HPDE6-E6E7 (cell line): ENCODE results near the gene FSTL4.

Experiments used
- DNase-seq: peaks from one replicate; pipeline ENCODE4 v3.0.0; 2011; ENCODE audit warnings: missing footprints; ENCODE audit errors: extremely low spot score

Gene FSTL4

DNA sequence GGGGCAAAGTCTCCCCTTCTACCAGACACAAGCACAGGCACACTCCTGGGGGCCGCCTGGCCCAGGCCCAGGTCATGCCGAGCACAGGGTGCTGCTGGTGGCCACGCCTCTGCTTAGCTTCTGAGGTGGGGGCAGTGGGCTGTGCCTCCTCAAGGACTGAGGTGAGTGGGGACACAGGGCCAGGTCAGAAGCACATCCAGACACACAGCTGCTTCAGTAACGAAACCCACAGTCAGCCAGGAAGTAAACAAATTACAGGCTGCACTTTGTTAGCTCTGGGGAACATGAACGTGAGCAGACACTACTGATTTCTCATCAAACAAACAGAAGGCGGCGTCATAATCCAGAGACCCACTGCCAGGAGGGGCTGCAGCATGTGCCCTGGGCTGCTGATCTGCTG, 368.1 kb downstream of the FSTL4 start:
- DNase-seq, result no peak

DNA sequence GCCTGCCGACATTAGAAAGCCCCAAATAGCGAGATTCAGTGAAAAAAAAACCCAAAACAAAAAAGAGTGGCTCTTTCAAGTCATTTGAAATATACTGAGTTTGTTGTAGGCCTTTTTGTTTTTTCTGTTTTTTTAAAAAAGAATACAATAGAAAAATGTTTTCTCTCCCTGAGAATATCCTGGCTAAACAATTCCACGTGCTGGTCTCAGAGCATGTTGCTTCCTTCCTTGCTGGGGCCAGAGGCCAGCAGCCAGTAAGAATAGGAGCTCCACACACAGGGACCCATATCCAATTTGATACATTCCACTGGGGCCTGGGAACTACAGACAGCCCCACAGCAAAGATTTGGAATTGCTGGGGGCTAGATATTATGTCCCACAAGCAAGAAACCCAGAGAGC, 369.1 kb downstream of the FSTL4 start:
- DNase-seq, result no peak

DNA sequence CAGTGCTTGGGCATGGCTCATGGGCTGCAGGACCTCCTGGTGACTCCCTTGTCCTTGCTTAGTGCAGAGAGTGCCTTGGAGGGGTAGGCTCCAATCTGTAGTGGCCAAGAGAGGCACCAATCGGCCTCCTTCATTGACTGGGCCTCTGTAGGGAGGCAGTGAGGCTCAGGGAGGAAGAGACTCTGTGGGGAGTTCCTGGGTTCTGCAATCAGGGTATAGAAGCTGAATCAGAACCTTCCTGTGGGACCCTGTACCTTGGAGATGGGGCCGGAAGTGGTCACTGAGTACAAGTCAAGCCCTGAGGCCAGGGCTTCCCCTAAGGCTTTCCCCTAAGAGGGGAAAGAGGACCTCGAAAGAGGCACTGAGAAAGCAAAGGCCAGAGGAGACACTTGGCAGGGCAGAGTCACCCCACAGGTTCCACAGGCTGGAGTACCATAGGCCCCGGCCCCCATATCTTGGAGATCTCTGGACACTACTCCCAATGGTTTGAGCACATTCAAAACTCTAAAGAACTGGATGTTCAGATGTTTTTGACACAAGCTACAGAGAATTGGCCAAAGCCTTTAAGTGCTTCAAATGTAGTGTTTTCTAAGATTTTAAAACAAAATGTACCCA, 370.0 kb downstream of the FSTL4 start:
- no peak for DNase-seq

DNA sequence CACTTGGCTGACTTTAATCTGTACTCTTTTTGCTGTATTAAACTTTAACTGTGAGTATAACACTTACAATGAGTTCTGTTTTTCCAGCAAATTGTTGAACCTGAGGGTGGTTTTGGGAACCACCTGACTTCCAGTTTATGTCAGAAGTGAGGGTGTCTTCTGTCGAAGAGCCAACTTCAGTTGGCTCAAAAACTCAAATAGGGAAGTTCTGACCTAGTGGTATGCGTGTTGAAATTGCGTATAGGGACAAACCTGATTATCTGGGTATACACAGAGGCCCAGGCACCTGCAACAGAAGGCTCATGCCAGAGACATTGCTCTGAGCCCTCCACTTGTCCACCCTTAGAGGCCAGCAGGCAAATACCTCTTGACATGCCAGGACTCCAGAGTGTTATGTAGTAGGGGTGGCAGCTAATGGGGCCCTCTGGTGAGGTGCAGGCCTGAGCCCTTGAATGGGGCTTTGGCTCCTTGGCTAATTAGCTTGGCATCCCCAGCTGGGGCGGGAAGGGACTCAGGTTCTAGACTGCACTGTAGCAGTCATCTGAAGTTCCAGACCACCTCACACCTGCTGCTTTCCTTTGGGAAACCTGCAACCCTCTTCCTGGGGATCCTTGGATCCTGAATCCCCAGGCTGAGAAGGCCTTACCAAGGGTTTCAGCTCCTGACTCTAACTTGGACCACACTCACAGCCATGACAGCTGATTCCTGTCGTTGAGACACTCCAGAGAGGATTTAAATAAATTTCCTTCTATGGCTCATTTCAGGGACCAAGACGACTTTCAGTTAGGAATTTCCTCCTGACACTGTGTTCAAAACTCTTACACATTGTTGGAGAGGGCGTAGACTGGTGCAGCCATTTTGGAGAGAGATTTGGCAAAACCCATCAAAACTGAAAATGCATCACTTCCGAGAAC, 370.9 kb downstream of the FSTL4 start:
- no peak for DNase-seq

DNA sequence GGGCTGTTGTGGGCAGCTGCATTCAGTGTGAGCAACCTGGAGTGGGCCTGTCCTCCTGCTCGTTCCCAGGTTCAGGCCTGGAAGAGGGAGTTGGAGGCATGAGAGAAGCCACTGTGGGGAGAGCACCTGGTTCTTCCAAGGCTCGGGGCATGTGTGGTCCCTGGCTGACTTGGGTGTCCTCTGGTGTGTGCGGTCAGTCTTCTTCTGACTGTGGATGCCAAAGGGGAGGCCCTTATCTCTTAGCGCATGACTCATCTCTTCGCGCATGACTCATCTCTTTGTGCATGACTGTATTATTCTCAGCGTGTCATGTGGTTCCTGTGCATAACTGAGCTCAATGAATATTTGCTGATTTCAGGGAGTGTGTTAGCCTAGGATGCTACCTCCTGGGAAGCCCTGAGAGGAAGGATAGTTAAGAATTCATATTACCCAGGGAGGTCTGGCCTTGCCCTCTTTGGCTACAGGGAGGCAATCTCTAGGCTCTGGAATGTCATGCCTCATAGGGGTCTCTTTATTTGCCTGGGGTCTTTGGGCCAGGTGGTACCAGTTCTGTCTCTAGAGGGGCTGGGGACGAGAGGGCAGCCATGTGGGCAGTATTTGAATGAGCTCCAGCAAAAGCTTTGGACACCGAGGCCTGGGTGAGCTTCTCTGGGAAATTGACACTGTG, 371.8 kb downstream of the FSTL4 start:
- DNase-seq, result peak; percentile 93

DNA sequence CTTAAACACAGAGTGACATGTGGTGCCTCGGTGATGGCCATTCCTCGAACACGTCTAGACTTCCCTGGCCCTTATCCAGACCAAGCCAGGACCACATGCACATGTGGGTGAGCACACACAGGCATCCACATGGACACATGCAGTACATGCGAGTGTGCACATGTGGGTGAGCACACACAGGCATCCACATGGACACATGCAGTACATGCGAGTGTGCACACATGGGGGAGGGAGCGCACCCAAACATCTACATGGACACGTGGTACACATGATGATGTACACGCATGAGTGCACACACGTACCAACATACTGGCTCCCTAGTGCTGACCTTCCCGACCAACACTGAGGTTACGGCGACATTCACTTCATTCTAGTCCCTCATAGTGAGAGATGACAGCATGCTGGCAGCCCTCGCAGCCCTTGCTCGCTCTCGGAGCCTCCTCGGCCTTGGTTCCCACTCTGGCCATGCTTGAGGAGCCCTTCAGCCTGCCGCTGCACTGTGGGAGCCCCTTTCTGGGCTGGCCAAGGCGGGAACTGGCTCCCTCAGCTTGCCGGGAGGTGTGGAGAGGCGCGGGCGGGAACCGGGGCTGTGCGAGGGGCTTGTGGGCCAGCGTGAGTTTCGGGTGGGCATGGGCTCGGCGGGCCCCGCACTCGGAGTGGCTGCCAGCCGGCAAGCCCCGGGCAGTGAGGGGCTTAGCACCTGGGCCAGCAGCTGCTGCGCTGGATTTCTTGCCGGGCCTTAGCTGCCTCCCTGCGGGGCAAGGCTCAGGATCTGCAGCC, 373.7 kb downstream of the FSTL4 start:
- no peak for DNase-seq

DNA sequence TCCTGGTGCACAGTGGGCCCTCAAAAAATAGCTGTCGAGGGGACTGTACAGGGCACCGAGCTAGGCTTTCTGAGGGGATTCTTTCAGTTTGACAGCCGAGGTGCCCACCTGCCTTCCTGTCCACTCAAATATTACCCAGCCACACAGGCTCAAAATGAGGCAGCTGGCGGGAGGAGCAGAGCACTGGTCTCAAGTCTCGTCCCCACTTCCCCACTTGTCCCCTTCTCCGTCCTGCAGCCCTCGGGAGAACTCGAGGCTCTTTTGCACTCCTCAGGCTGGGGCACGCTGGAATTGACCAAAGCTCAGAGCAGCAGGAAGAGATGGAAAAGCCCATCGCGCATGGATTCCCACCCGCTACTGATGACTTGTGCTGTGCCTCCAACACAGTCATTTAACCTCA, 375.4 kb downstream of the FSTL4 start:
- no peak for DNase-seq

DNA sequence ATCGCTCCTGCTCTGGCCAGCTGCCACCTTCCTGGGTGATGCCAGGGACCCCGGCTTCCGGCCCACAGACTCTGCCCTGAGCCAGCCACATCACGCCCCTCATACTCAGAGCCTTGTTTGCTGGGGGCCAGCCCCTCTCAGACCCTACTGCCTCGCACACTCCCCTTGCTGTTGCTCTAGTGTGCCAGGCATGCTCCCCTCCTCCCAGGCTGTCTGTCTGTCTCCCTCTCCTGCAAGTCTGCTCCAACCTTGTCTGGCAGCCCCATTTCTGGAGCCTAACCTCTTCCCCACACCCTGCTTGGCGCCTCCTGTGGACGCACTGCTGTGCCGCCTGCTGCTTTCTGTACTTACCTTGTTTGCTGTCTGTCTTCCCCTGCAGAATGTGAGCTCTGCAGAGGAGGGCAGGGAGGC, 375.8 kb downstream of the FSTL4 start:
- DNase-seq, result no peak

DNA sequence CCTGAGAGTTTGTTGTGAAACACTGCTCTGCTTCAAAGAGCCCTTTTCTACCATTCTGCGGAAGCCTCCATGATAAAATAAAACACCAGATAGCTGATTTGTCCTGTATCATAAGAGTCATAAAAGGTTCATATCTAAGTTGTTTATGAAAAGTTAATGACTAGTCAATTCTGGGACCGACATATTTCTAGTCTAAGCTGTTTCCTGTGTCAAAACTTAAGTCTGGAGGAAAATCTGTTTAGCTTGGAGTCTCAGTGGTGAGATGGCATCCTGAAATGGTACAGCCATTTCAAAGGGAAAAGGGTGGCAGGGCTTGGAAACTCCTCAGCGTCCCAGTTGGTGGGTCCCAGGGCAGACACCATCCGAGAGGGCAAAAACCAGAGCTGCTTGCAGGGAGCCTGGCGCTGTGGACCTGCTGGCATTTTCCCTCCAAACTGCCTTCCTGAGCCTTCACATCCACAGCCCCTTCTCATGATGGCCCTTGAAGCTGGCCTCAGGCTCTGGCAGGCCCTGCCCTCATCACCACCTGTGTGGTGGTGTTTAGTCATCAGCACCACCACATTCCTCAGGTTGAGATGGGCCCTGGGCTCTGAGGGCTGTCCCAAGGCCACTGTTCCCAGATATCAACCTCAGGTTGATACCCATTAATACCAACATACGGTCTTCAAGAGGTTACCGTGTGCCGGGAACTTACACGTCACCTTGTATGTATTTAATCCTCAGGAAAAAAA, 376.5 kb downstream of the FSTL4 start:
- peak; percentile 58 for DNase-seq

DNA sequence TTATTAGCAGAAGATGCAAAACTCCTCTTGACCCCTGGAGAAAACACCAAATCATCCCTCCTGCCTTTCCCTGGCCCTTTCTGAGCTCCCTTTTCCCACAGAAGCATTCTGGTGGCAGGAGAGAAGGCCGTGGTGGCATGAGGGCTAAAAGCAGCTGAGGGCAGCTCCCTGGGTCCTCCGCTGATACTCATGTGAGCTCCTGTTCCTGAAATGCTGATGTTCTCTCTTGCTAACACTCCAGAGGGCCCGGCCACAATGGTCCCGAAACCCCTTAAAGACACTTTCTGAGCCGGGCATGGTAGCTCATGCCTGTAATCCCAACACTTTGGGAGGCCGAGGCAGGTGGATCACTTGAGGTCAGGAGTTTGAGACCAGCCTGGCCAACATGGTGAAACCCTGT, 377.4 kb downstream of the FSTL4 start:
- DNase-seq, result no peak

DNA sequence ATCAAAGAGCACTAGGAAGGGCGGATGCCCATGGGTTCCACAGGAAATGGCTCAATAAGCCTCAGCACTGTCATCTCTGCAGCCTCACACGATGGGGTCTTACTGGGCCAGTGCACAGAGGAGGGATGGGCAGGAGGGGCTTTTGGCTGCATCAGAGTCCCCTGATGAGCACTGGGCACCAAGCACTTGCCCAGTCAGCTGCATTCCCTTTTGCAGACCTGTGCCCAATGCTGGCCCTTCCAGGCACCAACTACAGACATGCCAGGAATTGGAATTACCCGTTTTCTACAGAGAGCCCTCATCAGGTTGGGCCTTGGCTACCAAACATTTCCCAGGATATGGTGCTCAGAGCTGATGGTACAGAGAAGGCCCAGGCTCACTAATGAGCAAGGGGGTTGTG, 378.1 kb downstream of the FSTL4 start:
- DNase-seq, result no peak

DNA sequence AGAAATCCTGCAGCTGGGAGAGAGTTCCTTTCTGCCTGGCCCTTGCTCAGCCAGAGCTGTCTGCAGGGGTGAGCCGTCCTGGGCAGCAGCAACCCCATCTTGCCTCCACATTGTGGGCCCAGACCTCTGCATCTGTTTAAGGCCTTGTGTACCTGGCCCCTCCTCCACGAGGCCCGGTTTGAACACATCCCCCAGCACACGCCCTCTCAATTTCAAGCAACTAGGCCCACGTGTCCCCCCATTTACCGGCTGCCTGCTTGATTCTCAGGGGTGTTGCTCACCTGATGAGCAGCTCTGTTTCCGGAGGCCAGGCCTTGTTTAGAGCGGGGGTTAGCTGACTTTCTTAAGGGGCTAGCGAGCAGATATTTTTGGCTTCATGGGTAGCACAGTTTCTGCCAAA, 378.7 kb downstream of the FSTL4 start:
- DNase-seq, result no peak

DNA sequence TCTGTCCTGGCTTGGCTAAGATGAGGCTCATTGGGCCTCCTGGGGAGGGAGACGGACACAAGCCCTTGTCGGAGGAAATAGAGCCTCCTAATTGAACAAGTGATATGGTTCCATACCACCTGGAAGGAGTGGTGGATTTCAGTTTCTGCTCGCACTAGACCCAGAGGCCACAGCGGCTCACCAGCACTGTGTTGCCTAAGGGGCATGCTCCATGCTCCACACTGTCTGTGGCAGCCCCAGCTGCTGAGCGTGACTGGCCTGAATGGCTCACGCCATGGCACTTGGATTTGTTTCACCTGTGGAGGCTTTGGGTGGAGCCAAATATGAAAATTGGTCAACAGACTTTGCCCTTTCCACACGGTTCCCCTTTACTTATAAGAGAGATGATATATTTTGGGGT, 379.4 kb downstream of the FSTL4 start:
- DNase-seq, result no peak

DNA sequence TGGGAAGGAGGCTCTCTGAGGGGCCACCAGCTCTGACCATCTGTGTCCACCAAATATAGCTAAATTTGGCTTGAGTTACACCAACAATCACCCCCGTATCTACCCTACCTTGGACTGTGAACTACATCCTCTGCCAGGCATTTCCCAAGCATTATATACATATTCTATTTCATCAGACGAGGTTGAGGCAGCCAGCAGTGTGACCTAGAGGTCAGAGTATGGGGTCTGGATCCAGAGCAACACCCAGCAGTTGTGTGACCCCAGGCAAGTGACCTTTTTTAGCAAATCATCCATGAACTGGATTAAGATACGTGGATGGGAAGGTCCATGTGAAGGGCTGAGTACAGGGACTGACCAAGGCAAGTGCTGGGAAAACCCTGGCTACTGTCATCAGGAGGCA, 379.9 kb downstream of the FSTL4 start:
- no peak for DNase-seq

DNA sequence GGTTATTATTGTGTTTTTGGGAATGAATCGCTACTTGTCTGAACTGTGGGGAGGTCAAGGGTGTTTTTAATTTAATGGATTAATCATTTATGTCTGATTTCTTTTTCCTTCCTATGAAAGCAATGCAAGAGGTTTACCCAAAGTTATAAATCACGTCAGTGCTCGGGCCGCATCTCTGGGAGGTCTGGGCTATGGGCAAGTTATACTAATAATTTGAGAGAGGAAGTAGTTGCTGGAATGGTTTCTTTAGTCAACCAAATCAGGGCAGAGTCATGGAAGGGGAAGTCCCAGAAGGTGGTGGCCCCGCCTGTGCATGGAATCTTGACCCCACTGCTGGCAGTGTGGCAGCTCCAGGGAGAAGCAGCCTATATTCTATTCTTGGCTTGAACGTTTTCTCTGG, 380.3 kb downstream of the FSTL4 start:
- no peak for DNase-seq

DNA sequence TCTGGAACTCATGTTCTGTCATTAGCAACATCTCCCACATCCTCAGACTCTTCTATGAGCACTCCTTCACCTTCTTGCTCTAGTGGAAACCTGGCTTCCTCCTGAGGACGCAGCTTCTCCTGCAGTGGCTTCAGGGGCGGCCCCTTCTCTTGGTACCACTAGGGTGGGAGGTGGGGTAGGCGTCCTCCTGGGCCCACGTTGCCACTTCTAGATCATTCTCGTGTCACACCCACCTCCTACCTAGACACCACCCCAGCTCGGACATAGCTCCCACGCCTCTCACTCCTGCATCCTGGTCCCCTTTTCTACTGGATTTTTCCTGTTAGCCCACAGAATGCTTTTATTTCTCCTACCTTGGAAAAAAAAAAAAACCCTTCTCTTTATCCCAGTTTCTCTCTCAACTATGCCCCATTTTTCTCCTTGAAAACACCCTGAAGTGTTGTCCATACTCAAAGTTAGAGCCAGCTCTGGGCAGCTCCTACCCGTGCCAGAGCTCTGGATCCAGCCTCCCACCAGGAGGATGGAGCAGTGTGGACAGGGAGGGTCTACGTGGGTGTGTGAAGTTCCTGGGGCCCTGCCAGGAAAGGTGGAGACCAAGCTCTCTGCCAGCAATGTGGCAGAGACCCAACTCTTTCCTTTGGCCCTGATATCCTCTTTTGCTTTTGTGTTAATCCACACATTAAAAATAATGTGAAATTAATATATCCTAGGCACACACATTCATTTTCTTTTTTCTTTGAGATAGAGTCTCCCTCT, 381.3 kb downstream of the FSTL4 start:
- no peak for DNase-seq

DNA sequence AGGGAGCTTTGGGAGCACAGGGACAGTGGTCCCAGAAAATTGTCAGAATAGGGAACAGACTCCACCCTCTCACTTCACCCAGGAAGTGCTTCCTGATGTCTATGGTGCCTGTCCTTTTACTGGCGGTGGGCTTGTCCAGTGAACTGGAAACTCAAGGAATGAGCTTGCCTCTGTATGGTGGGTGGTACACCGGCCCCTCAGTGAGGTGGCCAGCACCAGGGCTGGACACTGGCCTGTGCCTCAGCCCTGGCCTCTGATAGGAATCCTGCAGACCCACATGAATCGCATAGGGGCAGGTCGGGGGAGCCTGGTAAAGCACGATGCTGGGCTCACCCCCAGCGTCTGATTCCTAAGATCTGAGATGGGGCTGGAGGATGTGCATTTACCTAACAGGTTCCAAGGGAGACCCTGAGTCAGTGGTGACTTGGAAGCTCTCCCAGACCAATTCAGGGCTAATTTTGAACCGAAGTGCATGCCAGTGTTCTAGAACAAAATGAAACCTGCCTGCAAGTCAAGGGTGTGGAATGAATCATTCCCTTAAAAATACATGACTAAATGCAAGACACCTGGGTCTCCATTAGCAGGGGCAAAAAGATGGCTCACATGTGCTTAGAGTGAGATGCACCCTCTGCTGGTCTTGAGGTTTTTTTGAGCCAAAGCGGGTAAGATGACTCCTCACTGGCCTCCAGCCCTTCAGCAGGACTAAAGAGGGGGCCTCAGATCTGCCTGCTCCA, 382.2 kb downstream of the FSTL4 start:
- DNase-seq, result peak; percentile 67

DNA sequence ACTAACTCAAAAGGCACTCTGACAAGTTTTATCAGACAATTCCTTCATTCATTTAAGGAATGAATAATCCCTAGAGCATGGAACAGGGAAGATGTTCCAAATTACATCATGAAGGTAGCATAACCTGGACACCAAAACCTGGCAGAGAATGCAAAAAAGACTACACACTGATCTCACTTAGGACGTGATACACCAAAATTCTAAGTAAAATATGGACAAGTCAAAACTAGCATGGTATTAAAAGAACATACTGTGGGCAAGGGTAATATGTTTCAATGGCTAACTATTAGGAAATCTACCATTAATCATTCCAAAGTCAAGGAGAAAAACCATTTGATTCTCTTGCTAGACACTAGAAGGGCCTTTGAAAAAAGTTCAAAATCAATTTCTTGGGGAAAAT, 384.0 kb downstream of the FSTL4 start:
- peak; percentile 55 for DNase-seq

DNA sequence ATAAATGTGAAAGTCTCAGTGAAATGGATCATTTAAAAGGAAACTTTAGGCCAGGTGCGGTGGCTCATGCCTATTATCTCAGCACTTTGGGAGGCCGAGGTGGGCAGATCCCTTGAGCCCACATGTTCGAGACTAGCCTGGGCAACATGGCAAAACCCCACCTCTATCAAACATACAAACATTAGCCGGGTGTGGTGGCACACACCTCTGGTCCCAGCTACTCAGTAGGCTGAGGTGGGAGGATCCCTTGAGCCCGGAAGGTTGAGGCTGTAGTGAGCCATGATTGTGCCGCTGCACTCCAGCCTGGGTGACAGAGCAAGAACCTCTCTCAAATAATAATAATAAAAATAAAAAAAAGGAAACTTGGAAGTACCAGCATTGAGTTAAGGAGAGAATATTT, 384.4 kb downstream of the FSTL4 start:
- DNase-seq, result no peak

DNA sequence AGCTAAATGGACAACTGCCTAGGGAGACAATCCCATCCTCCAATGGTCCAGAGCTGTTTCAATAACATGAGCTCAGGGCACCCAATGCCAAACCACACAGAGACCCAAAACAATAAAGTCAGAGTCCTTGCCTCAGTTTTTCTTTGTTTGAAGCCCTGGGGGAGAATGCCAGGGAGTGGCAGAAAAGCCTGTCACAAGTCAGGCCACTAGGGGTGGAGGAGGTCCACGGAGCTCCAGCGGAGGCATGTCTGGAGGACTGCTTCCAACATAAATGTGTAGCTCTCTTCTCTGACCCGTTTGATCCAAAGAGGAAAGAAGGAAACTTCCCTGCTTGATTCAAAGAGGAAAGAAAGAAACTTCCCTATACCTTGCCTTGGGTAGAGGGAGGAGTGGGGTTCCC, 385.3 kb downstream of the FSTL4 start:
- no peak for DNase-seq
